Measurements from ENCODE around the gene LRWD1.

Gene LRWD1

DNA sequence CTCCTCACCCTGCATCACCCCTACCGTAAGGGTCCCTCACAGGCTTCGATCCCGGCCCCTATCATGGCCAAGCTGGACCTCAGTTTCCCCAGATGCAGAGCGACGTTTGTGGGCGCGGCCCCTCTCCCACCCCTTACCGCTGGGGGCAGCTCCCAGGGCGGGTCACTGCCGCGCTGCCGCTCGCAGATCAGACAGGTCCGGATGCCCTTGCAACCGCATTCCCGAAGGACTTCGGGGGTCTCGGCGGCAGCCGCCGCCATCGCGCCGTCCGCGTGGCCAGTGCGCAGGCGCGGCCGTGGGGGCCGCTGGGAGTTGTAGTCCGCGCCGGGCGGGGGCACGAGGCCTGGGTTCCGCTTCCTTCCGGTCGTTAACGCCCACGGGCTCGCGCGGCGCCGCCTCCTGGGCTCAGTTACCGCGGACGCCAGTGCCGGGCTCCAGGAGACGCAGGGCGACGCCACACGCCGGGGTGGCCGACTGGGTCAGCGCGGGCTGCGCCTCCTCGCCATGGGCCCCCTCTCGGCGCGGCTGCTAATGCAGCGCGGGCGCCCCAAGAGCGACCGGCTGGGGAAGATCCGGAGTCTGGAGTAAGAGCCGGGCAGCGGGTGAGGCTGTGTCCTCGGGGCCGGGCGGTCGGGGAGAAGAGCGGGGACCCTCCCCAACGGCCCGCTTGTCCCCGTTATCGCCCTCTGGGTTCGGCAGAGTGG lies at the start of gene LRWD1, which contains the start of gene ALKBH4:
TSS of gene LRWD1 (plus strand) at position 408 of the 704 bp plus-strand sequence. CDS start at position 505, 97 bp downstream.
TSS of gene ALKBH4 (minus strand) at position 287 of the 704 bp plus-strand sequence. CDS start at position 260, 27 bp downstream.
- peak; percentile 75 for DNase-seq

DNA sequence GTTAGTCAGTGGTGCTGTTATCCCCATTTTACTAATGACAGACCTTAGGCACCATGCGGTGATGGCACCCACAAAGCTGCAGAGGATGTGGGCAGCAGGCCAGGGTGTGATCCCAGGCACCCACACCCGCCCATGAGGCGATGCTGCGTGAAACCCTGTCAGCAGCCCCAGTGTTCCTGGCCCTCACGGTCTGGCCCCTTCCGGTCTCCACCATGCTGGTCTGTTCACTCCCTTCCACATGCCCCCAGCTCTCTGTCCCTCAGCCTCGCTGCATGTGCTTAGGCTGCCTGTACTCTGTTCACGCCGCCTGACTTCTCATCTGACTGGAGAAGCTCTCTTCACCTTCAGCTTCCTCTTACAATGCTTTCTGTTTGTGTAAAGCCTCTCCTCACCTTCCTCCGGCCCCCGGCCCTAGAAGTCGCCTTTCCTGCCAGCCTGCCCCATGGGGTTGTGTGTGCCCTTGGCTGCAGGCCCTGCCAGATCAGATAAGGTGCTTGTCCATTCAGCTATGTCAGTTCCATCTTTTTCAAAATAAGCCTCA lies 49.0 kb upstream of the LRWD1 start:
- no peak for DNase-seq

DNA sequence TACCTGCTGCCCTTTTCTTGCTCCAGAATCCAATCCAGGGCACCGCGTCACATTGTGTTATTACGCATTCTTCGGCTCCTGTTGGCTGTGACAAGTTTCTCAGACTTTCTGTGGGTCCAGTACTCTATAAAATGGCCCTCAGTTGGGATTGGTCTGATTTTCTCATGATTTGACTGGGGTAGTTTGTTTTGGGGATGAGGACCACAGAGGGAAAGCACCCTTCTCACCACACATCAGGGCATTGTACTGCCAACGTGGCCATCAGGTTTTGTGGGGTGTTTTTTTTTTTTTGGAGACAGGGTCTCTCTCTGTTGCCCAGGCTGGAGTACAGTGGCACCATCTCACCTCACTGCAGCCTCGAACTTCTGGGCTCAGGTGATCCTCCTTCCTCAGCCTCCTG lies 48.4 kb upstream of the LRWD1 start:
- DNase-seq, result no peak

DNA sequence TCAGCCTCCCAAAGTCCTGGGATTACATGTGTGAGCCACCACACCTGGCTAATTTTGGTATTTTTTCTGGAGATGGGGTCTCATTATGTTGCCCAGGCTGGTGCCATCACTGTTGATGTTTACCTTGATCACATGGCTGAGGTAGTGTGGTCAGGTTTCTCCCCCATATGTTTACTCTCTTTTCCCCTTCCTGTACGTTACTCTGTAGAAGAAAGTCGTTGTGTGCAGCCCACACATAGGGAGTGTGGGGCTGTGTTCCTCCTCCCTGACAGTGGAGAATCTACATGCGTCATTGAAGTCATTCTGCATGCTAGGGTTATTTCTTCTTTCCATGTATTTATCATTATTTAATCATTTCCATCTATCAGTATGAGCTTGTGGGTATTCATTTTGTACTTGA lies 47.7 kb upstream of the LRWD1 start:
- DNase-seq, result no peak

DNA sequence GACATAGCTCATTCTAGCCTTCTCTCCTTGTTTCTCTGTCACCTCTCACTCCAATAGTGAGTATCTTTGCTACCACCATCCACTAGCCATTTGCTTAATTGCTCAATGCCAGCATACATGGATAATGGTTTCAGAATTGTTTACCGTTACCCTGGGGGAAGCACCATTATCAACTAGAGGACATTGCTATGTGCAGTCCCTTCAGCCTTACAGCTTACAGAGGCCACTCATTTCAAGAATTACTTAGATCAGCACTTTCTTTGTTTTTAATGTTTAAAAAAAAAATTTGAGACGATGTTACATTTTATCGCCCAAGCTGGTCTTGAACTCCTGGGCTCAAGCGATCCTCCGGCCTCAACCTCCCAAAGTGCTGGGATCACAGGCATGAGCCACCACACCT lies 46.2 kb upstream of the LRWD1 start:
- no peak for DNase-seq

DNA sequence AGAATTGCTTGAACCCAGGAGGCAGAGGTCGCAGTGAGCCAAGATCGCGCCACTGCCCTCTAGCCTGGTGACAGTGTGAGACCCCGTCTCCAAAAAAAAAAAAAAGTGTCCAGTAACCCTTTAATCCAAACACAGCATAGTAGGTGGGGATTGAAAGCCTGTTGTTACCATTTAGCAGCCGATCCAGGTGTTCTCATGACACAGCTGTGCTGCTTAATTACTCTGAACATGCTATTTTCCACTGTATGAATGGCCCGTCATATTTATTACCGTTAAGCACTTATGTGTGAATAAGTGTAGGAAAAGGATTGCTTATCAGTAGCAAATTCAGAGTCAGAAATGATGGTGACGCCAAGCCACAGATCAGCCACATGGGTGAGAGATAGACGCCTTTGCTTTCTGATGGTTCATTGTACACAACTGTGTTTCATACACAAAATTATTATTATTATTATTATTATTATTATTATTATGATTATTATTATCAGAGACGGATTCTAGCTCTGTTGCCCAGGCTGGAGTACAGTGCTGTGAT lies 43.0 kb upstream of the LRWD1 start:
- DNase-seq, result no peak

DNA sequence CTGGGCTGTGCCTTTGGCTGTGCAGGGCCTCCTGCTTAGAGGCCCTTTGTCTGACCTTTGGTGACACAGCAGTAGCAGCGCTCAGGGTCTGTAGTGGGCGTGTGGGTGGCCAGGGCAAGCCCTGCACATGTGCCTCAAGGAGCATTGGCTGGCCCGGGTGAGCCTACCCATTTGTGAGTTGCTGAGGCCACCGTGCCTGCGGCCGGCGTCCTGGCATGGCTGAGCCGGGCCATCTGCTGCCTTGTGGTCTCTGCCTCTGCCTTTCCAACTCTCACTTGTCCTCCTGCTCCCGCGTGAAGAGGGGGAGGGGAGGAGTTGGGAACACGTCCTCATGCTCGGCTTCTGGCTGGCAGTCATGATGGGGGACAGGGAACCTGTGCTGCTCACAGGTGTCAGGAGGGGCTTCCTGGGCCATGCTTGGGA lies 40.6 kb upstream of the LRWD1 start:
- DNase-seq, result no peak

DNA sequence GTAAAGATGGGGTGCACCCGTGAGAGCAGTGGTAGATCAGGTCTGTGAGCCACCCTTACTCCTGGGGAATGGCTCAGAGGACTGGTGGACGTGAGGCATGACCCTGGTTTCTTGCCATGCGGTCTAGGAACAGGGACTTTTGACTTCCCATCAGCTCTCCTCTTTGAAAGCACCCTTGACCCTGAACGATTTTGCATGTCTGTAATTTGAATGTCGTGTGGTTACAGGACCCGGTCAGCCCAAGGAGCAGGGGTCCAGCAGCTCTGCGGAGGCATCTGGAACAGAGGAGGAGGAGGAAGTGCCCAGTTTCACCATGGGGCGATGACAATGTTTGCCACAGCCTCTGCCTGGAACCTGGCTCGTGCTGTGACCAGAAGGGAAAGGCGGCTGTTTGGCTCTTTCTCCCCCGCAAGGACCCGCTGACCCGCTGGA lies 40.0 kb upstream of the LRWD1 start:
- no peak for DNase-seq

DNA sequence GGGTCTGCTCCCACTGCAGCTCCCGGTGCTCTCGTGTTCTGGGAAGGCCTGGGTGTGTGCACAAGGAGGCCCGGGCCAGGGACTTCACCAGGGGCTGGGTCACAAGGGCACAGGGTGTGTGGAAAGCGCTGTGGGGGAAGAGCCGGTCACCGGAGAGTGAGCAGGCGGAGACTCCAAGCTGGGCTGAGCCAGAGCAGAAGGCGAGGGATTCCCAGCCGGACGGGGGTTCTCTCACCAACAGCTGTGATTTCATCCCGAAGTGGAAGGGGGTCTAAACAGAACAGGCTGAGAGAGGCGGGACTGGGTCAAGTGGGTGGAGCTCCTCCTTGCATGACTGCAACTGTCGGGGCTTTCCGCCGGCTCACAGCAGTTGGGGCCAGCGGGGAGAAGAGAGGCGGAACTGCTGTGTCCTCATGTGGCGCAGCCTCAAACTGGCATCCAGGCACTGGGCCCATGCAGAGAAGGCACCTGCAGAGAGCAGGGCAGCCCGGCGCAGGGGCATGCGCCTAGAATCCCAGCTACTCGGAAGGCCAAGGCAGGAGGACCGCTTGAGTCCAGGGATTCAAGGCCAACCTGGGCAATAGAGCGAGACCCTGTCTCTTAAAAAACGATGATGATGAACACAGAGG lies 39.0 kb upstream of the LRWD1 start:
- DNase-seq, result no peak

DNA sequence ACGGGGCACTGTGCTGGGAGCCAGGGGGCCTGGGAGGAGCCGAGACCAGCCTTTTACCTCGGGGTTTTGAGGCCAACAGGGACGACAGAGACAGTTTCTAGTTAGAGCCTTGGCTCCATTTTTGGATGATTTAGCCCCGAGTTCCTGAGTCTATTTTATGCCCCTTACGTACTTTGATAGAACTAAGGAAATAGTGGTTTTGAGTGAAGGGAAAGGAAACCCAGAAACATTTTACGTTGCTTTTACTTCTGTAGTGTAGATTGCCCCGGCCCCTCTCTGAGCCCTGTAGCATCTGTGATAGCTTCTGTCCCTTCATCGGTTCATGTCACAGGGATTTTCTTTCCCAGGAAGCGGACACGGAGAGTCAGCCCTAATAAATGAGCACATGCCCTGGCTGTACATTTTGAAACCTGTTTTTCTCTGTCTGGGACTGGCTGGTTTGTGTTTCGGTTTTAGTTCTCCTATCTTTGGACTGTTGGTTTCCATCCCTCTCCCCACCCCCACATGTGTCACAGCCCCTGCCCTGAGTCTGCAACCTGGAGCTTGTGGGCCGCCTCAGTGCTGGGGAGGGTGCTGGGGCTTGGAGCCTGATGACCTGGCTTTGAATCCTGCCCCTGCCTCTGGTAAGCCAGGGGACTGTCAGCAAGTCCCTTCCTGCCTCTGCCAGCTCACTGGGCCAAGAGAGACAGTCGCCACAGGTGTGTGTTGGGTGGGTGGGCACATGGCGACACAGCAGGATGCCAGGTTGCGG lies 38.3 kb upstream of the LRWD1 start:
- DNase-seq, result no peak

DNA sequence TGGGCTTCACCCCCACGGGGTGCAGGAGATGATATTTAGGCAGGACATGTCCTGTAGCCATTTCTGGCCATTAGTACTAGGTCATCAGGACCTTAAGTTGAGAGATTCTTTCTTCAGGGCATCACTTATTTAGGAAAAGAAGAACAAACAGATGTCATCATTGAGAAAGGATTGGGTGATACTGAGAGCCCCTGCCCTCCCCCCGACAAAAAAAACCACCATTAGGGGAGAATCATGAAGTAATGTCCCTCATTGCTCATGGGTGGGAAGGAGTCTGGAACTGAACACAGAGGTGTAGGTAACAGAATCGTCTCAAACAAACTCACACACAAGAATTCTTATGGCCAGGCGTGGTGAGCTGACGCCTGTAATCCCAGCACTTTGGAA lies 37.8 kb upstream of the LRWD1 start:
- DNase-seq, result no peak

DNA sequence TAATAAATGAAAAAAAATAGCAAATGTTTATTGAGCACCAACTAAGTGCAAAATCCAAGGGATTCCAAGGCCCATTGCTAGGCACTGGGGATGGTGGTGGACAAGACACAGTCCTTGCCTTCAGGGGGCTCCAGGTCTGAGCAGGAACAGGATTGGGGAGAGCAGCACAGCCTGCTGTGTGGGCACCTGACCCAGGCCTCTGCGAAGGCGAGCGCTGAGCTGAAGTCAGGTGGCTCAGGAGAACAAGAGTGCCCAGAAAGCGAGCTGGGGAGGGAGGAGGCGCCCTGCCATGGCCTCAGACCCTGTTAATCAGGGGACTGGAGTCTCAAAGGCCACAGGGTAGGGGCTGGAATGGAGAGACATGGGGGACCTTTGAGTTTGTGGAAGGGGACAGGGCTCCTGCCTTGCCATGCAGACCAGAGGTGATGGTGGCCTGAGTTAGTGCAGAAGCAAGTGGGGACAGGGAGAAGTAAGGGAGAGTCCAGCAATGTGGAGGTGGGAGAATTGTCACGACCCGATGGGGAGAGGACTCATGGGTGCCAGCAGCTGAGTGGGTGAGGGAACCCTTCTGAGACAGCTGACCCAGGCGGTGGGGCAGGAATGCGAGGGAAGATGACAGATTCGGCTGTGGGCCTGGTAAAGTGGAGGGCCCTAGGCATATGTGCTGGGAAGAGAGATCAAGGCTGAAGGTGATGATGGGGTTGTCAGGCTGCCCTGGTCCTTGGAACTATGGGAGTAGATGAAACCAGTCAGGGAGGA lies 35.5 kb upstream of the LRWD1 start:
- no peak for DNase-seq

DNA sequence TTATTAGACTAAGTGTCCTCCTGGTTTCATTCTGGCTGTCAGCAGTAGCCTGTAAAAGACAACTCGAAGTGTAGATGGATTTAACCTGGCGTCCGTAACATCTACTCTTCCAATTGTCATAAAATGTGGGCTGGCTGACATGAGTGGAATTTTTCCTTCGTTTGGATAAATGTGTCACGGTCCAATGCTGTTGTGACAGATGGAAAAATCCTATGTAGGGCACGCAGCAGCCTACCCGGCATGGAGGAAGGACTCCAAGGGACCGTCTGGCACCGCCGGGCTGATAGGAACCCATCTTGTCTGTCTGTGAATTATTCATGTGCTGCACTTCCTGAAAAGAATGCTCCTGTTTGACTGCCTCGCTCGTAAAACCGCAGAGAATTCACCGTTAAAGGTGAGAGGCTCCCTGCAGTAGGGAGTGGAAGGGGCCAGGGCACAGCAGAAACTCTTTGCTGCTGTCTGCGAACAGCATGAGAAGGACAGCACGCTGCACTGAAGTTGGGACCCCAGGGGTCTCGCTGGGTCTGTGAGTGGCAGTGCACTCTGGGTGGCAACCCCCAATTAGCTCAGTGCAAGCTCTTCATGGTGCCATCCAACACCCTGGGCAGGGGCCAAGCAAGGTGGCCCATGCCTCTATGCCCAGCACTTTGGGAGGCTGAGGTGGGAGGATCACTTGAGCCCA lies 33.0 kb upstream of the LRWD1 start:
- DNase-seq, result no peak

DNA sequence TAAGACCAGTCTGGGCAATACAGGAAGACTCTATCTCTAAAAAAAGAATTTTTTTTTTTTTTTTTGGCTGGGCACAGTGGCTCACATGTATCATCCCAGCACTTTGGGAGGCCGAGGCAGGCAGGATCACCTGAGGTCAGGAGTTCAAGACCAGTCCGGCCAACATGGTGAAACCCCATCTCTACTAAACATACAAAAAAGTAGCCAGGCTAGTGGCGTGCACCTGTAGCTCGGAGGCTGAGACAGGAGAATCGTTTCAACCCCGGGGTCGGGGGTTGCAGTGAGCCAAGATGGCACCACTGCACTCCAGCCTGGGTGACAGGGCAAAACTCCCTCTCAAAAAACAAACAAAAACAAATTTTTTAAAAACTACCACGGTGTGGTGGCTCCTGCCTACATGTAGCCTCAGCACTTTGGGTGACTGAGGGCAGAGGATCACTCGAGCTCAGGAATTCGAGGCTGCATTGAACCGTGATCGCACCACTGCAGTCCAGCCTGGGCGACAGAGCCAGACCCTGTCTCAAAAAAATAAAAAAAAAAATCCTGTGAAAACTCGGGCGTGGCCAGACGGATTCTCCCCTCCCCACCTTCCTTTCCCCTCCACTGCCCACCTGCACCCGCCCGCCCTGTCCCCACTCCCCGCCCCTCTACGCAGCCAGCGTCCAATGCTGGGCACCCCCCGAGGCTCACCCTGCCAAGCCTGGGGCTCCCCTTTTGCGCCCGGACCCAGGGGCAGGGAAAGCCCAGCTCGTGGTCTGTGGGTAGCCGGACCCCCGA lies 32.2 kb upstream of the LRWD1 start:
- DNase-seq, result no peak

DNA sequence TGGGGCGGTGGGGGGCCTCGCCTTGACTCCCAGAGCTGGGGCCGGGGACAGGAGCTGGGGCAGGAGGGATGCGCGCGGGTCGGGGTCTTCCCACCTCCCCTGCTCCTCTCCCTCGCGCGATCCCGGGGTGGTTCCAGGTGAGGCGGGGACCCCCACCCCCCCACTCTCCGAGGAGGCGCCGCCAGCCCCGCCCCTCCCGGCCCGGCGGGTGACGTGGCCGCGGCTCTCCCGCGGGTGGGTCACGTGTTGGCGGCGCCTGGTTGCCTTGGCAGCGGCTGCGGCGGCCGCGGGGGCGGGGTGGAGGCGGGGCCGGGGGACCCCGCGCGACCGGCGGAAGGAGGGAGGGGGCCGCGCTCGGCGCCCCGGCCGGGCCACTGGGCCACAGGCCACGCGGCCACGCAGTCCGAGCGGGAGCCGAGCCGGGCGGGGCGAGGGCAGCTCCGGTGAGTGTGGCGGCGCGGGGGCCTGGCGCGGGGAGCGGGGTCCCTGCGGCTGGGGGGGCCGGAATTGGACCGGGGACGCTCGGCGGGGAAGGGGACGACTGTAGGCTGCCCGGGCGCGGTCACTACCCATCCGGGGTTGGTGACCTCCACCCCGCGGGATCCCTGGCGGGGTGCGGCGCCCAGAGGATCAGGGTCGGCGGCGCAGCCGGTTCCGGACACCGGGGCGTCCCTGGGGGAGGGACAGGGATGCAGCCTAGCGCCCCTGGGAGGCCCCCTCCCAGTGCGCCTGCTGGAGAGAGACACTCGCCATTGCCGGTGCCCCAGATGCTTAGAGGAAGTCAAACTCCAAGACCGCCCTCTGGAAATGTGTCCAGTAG lies 31.4 kb upstream of the LRWD1 start, which contains the start of gene ORAI2:
TSS of gene ORAI2 (plus strand) at position 357 of the 820 bp plus-strand sequence. CDS start 5,382 bp downstream, outside the sequence.
- DNase-seq, result peak; percentile 20

DNA sequence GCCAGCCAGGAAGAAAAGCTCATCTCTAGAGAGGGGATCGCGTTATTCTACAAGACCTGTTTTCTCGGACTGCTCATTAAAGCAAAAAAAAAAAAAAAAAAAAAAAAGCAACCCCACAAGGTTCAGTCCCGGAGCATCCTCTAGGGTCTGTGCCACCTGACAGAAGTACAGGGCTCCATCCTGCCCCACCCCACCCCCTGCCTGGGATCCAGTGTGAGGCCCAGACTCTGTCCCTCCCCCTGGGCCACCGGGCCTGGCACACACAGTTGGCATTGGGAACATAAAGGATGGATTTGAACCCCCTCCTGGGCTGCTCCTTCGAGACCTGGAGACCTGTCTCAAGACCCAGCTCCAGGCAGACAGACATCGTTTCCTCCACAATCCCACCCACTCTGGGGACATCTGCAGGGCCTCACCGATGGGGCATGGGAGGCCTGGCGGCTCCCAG lies 30.7 kb upstream of the LRWD1 start:
- DNase-seq, result no peak

DNA sequence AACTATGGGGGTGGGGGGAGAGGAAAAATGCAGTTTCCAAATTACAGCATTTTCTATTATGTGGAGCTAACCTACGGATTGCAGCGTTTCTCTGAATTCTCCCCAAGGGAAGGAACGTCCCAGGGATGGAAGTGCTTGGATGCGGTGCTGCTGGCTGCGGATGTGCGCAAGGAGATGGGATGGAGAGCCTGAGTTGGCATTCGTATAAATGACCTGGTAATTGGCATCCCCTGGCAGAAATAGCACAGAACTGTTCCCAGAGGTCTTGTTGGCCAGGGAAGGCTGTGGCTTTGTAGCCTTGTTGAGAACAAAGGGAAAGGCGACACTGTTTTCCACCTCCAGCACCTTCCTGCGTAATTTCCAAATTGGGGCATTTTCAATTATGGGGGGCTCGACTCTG lies 28.7 kb upstream of the LRWD1 start:
- DNase-seq, result no peak

DNA sequence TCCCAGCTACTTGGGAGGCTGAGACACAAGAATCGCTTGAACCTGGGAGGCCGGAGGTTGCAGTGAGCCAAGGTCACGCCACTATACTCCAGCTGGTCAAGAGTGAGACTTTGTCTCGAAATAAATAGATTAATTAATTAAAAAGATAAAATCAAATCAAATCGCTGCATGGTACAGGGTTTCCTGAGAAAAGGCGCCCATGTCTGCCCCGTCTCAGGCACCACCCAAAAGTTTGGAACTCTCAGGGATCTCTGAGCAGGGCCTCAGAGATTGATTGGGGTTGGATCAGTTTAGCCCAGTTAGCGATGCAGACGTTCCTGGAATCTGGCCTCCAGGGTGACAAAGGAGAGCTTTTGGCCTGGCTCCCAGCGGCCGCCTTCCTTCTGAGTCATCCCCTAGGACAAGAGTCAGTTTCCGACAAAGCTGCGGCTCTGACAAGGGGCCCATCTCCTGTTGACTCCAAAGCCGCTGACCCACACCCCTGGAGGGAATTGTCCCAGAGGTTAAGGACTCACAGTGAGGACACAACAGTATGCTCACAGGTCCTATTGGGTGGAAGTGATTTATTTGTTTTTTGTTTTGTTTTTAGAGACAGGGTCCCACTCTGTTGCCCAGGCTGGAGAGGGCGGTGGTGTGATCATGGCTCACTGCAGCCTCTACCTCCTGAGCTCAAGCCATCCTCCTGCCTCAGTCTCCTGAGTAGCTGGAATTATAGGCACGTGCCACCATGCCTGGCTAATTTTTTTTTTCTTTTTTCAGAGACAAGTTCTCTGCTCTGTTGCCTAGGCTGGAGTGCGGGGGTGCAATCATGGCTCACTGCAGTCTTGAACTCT lies 24.6 kb upstream of the LRWD1 start:
- DNase-seq, result peak; percentile 21
